Stimulated activated CD8-positive, alpha-beta memory T cell treated with anti-CD3 and anti-CD28 coated beads, Interleukin-12 subunit alpha, Interleukin-12 subunit beta, amount 100 ng/mL, for 24 hours (primary cell): ENCODE data around the gene BCAT1.
A peak's percentile ranks its signal among the peaks of the same experiment; 100 is the strongest.
"Not testable (repeated sequence)": the region's sequence is repeated elsewhere in the genome, so short reads cannot be mapped to it uniquely, and the experiment has no call there.

Source experiments
- DNase-seq: peaks from one replicate; pipeline ENCODE4 v3.0.0-alpha.2; 2020; ENCODE audit errors: extremely low read depth

Gene BCAT1

DNA sequence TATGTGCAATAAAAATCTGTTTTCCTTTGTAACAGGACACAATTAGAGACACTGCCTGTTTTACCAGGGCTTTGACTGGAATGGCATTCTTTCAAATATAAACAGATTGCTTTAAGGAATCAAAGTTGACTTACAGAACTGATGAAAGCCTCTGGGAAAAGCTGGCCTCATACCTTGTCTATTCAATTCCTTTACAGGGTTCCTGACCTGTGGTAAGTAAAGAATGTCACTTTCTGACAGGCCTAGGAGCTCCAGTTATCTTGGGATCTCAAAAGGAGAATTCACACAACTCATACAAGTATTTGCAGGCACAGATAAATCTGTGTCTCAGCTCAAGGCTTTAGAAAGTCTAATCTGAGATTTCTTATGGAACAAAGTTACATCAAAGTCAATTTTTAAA is 88.4 kb downstream of the BCAT1 start:
- DNase-seq, result no peak

DNA sequence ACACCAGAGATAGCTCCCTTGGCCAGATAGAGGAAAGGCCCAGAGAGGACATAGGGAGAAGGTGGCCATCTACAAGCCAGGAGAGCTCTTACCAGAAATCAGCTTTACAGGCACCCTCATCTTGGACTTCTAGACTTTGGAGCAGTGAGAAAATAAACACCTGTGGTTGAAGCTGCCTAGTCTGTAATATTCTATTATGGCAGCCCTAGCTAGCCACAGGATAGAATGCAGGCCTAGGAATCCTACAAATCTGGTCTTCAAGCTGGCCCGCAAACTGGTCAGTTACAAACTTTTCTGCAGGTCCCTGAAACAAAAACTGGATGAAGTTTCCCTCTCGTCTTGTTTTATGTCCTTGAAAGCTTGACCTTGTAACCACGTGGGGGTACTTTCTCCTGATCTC is 92.4 kb downstream of the BCAT1 start:
- DNase-seq, result no peak

DNA sequence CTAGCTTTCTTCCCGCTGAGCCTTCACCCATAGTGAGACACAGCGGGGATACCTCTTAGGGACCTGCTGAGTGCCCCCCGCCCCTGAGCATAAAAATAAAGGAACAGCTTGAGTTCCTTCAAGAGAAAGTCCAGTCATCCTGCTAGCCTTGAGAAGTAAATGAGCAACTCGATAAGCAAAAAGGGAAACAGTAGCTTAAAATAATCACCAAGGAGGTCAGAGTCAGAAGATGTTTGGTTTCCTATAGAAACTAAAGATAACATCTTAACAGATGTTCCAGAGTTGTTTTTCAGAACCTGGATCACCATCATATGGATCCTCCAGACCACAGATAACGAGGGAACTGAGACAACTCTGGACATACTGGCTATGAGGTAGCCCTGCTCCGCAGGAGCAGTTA is 94.0 kb downstream of the BCAT1 start:
- DNase-seq, result no peak

DNA sequence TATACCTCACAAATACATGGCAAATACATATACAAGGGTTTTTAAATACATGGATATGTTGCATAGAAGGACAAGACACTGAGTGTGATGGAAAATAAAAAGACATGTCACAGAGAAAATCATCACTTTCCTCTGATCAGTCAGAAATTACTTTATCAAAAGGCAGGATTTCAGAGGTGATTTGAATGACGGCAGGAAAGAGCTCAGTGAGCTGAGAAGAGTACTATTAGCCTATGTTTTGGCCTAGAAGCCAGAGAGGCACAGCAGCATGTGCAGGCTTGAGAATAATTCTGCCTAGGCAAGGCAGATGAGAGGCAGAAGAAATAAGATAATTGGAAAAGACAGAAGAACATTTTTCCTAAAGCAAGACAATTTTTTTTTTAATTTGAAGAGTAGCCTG is 94.9 kb downstream of the BCAT1 start:
- no peak for DNase-seq

DNA sequence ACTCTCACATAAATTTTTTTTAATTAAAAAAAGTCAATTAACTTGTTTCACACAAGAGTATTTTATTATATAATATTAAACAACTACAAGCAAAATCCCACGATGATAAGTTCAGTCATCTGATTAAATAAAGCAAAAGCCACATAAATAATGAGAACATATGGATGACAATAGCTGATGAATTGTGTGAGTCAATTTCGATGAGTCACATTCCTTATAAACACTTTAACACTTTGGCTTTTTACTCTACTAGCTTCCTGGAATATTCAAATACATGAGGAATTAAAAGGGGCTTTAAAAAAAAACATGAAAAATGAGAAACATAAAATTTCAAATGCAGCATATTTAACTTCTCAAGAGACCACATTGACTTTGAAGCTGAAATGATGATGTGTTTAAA is 95.3 kb downstream of the BCAT1 start:
- no peak for DNase-seq

DNA sequence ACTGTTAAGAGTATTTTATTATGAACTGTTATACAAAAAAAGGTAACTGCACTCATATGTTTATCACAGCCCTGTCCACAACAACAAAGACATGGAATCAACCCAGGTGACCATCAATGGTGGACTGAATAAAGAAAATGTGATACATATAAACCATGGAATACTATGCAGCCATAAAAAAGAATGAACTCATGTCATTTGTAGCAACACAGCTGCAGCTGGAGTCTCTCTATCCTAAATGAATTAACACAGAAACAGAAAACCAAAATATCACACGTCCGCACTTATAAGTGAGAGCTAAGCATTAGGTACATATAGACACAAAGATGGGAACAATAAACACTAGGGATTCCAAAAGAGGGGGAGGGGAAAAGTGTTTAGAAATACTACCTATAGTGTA is 95.8 kb downstream of the BCAT1 start:
- no peak for DNase-seq

DNA sequence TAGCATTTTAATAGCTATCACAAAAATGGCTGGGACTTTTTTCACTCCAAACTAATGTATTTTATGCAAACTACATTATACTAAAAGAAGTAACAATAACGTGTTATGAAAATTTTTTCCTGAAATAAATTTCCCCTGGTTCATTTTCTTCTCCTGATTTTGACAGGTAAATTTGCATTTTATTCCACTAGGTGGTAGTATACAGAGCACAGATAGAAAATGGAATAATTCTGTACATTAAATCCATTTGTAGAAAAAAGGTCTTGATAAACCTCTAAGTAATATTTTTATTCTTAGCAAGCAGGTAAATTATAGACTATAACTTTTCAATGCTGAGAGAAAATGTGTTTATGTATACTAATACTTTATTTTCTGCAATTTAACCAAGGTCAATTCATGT is 96.5 kb downstream of the BCAT1 start:
- DNase-seq, result no peak

DNA sequence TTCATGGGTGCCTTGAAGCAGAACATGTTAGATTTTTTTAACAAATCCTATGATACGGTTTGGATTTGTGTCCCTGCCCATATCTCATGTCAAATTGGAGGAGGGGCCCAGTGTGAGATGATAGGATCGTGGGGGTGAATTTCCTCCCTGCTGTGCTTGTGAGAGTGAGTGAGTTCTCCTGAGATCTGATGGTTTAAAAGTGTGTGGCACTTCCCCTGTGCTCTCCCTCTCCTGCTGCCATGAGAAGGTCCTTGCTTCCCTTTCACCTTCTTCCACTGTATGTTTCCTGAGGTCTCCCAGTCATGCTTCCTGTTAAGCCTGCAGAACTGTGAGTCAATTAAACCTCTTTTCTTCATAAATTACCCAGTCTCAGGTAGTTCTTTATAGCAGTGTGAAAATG is 97.0 kb downstream of the BCAT1 start:
- not testable (repeated sequence) for DNase-seq

DNA sequence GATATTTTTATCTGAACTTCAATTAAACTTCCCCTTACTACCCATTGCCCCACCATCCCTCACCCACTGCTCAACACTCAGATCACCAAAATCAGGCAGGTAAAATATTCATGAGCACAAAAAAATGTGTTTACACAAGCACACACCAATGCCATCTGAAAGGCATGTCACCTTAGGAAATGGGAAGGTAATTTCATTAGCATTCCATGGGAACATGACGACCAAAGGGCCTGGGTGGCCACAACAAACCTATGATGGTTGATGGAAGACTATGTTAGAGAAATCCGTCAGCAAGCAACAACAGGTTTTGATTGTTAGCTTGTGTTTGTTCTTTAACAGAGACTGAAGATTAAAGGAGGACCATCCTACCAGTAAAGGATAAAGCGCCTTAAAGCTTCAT is 97.6 kb downstream of the BCAT1 start:
- no peak for DNase-seq

DNA sequence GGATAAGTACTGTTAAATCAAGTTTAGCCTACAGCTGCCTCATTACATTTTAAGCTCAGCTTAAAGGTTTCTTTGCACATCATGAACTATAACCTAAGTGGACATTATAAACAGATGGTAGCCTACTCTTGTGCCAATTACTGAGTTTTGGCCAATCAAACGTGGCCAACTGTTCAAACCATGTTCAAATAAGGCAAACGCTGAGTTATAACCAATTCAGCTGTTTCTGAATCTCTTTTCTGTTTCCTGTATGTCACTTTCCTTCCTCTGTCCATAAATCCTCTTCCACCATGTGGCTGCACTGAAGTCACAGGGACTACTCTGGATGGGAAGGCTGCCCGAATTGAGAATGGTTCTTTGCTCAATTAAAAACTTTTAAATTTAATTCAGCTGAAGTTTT is 98.4 kb downstream of the BCAT1 start:
- no peak for DNase-seq

DNA sequence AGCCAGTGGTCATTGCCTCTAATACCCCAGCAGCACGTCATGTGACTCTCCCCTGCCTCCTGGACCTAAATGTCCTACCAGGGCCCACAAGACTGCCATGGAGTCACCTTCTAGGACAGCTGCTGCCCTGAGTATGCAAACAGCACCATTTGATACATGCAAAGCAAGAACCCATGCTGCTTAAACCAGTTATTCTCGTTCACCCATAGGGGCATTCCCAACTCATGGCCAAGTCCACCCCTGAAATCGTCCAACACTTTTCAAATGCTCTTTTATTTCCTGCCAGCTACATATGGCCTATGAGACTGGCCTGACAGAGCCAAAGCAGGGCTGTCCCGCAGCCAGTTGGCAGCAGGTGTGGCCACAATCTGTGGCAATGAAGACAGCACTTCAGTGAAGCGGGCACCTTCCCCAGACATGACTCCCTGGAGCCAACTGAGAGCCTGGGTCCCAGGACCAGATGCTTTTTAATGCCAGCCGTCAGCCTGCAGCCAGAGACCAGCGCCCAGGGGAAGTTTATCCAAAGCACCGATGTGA is 99.9 kb downstream of the BCAT1 start:
- no peak for DNase-seq

DNA sequence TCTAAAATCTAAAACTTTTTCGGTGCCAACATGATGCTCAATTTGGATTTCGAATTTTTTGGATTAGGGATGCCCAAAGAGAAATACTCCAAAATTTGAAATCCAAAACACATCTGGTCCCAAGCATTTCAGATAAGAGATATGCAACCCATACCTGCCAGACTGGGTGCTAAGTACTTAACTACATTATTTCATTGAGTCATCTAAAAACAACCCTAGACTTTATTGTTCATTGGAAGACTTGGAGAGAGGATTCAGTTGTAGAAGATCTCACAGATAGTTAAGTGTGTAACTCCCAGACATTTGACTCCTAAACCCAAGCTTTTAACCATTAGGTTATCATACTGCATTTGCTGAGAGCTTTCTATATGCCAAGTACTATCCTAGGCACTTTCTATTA is 102.2 kb downstream of the BCAT1 start:
- DNase-seq, result no peak

DNA sequence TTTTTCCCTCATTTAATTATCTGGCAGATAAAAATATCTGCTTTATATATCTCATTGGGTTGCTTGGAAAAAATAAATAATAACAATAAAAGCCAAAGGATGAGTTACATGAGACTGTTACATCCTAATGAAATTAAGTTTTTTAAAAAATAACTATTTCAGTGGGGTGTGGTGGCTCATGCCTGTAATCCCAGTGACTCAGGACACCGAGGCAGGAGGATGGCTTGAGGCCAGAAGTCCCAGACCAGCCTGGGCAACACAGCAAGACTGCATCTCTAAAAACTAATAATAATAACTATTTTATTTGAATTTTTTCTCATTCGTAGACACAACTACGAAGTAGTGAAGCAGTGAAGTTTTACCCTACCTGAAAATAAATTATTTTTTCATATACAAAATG is 103.3 kb downstream of the BCAT1 start:
- no peak for DNase-seq

DNA sequence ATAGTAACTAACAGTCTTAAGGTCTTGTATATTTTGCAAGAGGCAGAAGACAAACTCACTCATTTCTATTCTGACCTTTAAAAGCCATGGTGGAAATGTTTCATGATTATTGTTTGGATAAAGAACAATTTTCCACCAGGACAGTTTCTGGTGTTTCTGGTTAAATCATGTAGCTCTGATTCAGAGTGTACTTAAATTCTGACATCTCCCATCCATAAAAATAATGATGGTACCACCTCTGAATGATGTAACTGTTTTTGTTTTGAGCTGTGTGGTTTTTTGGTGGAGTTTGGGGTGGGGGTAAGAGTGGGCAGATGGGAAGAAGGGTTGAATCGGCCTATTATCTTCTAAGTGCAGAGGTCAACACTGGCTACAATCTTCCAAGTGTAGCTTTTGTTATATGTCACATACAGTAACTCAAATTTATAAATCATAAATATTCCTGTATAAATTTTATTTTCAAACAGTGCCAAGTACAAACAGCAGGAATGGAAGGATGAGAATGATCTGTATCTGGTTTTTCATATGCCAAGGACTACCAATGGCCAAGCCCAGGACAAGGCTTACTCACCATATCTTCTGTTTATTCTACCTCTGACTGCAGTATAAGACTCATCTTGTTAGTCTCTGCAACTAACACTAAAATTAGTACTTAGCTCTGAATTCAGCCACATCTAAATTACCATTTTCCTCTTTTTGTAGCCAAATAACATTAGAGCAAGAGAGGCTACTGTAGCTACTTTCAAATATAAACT is 108.7 kb downstream of the BCAT1 start:
- no peak for DNase-seq

DNA sequence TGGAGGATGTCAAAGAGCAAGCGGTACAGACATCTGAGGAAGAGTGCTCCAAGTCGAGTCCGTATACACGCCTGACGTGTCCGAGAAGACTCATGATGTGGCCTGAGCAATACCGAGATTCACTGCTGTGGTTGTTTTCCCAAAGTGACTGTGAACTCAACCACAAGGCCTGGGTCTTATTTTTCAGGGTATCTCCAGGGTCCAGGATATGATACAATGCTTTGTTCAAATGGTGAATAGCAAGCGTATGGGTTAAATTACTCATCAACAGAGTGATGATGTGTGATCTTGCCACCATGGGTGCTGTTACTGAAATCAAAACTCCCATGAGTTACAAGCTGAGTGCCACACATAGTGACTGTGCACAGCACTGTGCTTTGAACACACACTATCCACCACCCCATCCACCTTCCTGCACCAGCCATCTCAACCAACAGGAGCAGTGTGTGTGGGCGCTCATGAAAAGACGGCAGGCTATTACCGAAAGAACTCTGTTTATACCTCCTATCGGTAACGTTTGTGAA is 109.6 kb downstream of the BCAT1 start:
- peak; percentile 26 for DNase-seq

DNA sequence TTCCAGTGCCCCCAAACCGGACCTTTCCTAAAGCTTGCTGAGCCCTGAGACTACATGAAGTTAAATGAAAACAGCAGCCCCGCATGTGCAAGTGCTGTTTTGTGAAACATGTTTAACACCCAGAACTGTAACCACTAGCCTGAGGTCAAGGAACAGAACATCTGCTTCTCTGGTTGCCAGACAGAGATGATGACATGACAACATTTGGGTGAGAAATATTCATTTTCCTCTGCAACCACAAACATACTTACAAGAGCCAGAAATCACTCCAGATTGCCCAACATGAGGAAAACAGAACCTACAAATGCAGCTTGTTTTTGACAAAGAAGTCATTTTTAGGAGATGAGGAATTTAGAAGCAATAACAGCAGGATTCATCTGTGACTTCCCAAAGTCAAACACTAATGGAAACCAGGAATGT is 110.4 kb downstream of the BCAT1 start:
- no peak for DNase-seq

DNA sequence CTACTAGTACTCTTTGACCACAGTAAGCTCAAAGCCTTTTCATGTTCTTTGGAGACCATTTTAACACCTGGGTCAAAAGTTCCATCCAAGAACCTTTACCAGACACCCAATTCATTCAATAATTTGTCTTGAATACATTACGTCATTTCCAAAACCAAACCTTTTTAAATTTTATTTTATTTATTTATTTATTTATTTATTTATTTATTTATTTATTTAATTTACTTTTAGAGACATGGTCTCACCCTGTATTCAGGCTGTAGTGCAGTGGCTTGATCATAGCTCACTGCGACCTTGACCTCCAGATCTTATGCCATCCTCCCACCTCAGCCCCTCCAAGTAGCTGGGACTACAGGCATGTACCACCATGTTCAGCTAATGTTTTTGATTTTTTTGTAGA is 113.5 kb downstream of the BCAT1 start:
- DNase-seq, result no peak

DNA sequence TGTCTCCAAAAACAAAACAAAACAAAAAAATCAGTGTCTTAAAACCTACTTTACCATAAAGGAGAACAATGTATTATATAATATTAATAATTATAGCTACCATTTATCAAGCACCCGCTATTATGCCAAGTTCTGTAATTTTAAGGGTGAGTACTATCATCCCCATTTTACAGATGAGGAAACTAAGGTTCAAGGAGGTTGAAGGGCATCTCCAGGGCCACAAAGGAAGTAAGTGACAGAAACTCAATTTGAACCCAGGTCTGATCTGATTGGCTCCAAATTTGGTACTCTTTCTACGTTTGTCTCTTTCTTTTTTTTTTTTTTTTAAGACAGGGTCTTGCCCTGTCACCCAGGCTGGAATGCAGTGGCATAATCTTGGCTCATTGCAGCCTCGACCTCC is 115.4 kb downstream of the BCAT1 start:
- no peak for DNase-seq

DNA sequence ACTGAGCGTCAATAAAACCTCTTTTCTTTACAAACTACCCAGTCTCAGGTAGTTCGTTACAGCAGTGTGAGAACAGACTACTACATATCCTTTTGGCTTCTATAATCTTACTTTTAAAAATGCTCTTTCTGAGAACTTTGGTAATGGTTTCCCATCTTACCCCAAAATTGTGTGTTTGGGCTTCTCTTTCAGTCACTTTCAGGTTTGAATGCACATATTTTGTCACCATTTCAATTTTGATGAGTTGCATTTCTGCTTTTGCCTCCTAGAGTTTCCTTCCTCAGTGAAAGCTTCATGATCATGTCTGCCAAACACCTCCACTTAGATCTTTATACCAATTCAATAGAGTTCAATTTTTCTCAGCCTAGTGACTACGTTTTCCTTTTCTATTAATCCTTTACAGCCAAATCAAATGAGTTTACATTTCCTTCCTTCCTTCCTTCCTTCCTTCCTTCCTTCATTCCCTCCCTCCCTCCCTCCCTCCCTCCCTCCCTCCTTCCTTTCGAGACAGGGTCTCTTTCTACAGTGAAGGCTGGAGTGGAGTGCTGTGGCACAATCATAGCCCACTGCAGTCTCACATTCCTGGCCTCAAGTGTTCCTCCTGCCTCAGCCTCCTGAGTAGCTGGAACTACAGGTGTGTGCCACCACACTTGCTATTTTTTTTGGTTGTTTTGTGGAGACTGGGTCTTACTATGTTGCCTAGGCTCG is 124.9 kb downstream of the BCAT1 start:
- no peak for DNase-seq

DNA sequence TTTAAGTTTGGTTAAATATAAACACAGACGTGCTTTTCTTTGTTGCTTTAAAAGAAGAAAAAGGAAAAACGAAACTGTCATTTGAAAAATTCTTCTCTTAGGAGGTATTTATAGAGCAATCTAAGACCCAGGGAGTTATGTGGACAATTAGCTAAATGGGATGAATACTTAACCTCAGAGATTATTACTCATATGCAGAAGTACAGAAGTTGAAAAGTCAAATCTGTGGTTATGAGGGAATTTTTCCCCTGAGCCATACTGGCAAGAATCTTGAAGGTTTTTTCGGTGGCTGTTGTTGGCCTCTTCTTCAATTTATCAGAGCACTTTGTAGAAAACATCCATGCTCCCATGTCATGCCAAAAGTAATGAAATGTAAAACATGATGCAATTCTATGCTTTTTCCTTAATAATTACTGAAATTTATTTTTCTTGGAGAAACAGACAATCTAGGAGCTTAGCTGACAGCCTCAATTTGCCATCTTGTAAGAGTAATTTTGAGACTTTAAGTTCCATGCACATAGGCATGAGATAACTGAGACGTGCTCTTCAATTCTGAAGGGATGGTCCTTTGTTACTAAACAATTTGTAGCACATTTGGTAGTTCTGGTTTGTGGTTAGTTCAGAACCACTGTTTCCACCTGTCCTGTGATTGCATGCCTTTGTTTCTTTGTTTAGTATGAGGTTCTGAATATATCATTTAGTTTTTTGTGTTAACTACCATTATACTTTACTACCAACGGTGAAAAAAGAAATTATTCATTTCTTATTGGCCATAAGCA is 126.6 kb downstream of the BCAT1 start:
- DNase-seq, result no peak

DNA sequence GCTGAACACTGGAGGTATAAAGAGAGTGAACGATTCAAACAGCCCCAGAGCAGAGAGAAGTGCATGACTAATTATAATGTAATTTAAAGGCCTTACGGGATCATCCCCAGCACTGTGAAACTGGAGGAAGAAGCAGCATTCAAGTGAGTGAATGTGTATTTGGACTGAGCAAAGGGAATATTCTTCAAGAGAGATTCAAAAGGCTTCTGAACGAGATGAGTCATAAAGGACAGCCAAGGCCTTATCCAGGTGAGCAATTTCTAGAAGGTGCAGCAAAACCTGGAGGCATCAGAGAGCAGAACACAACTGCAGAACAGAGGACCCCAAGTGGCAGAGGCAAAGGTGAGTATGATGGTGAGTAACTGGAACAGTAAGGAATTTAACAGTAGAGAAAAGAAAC is 127.2 kb downstream of the BCAT1 start:
- no peak for DNase-seq

DNA sequence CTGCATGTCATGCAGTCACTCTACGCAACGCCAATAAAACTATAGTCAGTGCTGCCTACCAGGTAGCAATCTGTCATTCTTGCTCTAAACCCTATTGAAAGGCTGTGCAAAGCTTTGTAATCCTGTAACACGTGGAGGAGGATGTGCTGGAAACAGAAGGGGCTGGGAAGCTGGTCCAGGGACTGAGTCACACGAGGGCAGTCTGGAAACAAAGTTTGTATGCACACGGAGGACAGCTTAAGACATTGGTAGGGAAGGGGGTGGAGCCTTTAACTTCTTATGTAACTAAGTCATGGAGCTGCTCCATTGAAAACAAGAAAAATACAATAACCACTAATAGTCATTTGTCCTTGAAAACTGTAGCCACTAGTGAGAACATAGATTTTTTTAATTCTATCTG is 128.0 kb downstream of the BCAT1 start:
- DNase-seq, result no peak
